H9 (cell line): ENCODE results near the gene TNNT1. TPM values are rescaled to one million over a fixed set of nuclear protein-coding genes. Genes with fewer than 3 reads are reported as not detected.

ENCODE experiments used
- DNase-seq: peaks from one replicate; pipeline ENCODE4 v3.0.0-alpha.2; 2017
- H2AFZ ChIP-seq: one replicate; pipeline ENCODE4 v1.6.1; 2013; ENCODE audit warnings: mild to moderate bottlenecking, low read length, control low read depth, moderate library complexity
- H2AK5ac ChIP-seq: 2 replicates; pipeline ENCODE4 v1.6.1; 2013; ENCODE audit warnings: low read length, control low read depth, mixed read lengths; ENCODE audit not compliant: insufficient read length
- H2BK120ac ChIP-seq: one replicate; pipeline ENCODE4 v1.6.1; 2013; ENCODE audit warnings: low read depth, mild to moderate bottlenecking, low read length, control low read depth, inconsistent platforms; ENCODE audit not compliant: poor library complexity, severe bottlenecking
- H2BK12ac ChIP-seq: 2 replicates; pipeline ENCODE4 v1.6.1; 2013; ENCODE audit warnings: low read length, control low read depth, mixed read lengths, low read depth; ENCODE audit not compliant: insufficient read length
- H2BK15ac ChIP-seq: 2 replicates; pipeline ENCODE4 v1.6.1; 2013; ENCODE audit warnings: low read depth, low read length, control low read depth
- H2BK20ac ChIP-seq: one replicate; pipeline ENCODE4 v1.6.1; 2013; ENCODE audit warnings: low read depth, mild to moderate bottlenecking, low read length, control low read depth, inconsistent platforms; ENCODE audit not compliant: poor library complexity, severe bottlenecking
- H2BK5ac ChIP-seq: 2 replicates; pipeline ENCODE4 v1.6.1; 2013; ENCODE audit warnings: low read length, control low read depth, mixed read lengths; ENCODE audit not compliant: insufficient read length
- H3K14ac ChIP-seq: 2 replicates; pipeline ENCODE4 v1.6.1; 2013; ENCODE audit warnings: low read length, control low read depth; ENCODE audit not compliant: insufficient read depth
- H3K18ac ChIP-seq: 2 replicates; pipeline ENCODE4 v1.6.1; 2013; ENCODE audit warnings: low read depth, mild to moderate bottlenecking, mixed read lengths, low read length, control low read depth; ENCODE audit not compliant: insufficient read length
- H3K23ac ChIP-seq: 2 replicates; pipeline ENCODE4 v1.6.1; 2013; ENCODE audit warnings: low read length, control low read depth, mixed read lengths, low read depth; ENCODE audit not compliant: insufficient read length
- H3K23me2 ChIP-seq: 2 replicates; pipeline ENCODE4 v1.6.1; 2013; ENCODE audit warnings: low read depth, mild to moderate bottlenecking, mixed read lengths, low read length, control low read depth; ENCODE audit not compliant: insufficient read length, poor library complexity, severe bottlenecking
- H3K27ac ChIP-seq: 2 replicates; pipeline ENCODE4 v1.5.1; 2013; ENCODE audit warnings: low read length, control low read depth, mixed read lengths, low read depth; ENCODE audit not compliant: insufficient read length
- H3K27me3 ChIP-seq: 2 replicates; pipeline ENCODE4 v1.6.1; 2013; ENCODE audit warnings: low read length, control low read depth, inconsistent platforms; ENCODE audit not compliant: insufficient read depth
- H3K4ac ChIP-seq: 2 replicates; pipeline ENCODE4 v1.6.1; 2013; ENCODE audit warnings: low read depth, mild to moderate bottlenecking, control low read depth, inconsistent platforms, low read length, moderate library complexity
- H3K4me1 ChIP-seq: 2 replicates; pipeline ENCODE4 v1.6.1; 2013; ENCODE audit warnings: low read length, control low read depth, inconsistent platforms; ENCODE audit not compliant: insufficient read depth
- H3K4me2 ChIP-seq: 2 replicates; pipeline ENCODE4 v1.6.1; 2013; ENCODE audit warnings: low read length, control low read depth, mixed read lengths; ENCODE audit not compliant: insufficient read length, insufficient read depth
- H3K56ac ChIP-seq: 2 replicates; pipeline ENCODE4 v1.6.1; 2013; ENCODE audit warnings: low read depth, mild to moderate bottlenecking, mixed read lengths, low read length, control low read depth; ENCODE audit not compliant: insufficient read length
- H3K79me1 ChIP-seq: 2 replicates; pipeline ENCODE4 v1.6.1; 2013; ENCODE audit warnings: low read depth, mild to moderate bottlenecking, moderate library complexity, low read length, control low read depth, inconsistent platforms; ENCODE audit not compliant: insufficient read depth, poor library complexity, severe bottlenecking
- H3K79me2 ChIP-seq: 2 replicates; pipeline ENCODE4 v1.6.1; 2013; ENCODE audit warnings: low read length, control low read depth, inconsistent platforms; ENCODE audit not compliant: insufficient read depth
- H3K9ac ChIP-seq: 2 replicates; pipeline ENCODE4 v1.6.1; 2013; ENCODE audit warnings: low read length, control low read depth, mixed read lengths; ENCODE audit not compliant: insufficient read length; ENCODE audit errors: extremely low read depth
- H3K9me3 ChIP-seq: one replicate; pipeline ENCODE4 v1.6.1; 2013; ENCODE audit warnings: low read depth, low read length, inconsistent platforms; ENCODE audit not compliant: control insufficient read depth
- H3T11ph ChIP-seq: one replicate; pipeline ENCODE4 v1.6.1; 2013; ENCODE audit warnings: mild to moderate bottlenecking, low read length, control low read depth, inconsistent platforms
- H4K20me1 ChIP-seq: one replicate; pipeline ENCODE4 v1.6.1; 2013; ENCODE audit not compliant: control insufficient read depth, insufficient read length, insufficient read depth
- H4K5ac ChIP-seq: 2 replicates; pipeline ENCODE4 v1.6.1; 2013; ENCODE audit warnings: low read depth, mild to moderate bottlenecking, mixed read lengths, low read length, control low read depth; ENCODE audit not compliant: insufficient read length
- H4K8ac ChIP-seq: replicated peaks from 2 replicates; pipeline ENCODE4 v1.6.1; 2013; ENCODE audit warnings: low read length, control low read depth, mixed read lengths, low read depth; ENCODE audit not compliant: insufficient read length
- H4K91ac ChIP-seq: 2 replicates; pipeline ENCODE4 v1.6.1; 2013; ENCODE audit warnings: low read depth, mild to moderate bottlenecking, moderate library complexity, mixed read lengths, low read length, control low read depth; ENCODE audit not compliant: insufficient read length
- H3K27ac Mint-ChIP-seq, 3 experiments: 2 replicates in 2 of 3; 3 replicates in 1 of 3; pipeline ENCODE4 v1.8.0; 2020 to 2021; ENCODE audit warnings: mixed read lengths in 3 of 3, mild to moderate bottlenecking in 1 of 3, moderate library complexity in 1 of 3
- H3K27me3 Mint-ChIP-seq: 2 replicates; pipeline ENCODE4 v1.8.0; 2021; ENCODE audit warnings: low read depth, mild to moderate bottlenecking, moderate library complexity, mixed read lengths
- H3K36me3 Mint-ChIP-seq, 3 experiments: 2 replicates in 2 of 3; 3 replicates in 1 of 3; pipeline ENCODE4 v1.8.0; 2020 to 2021; ENCODE audit warnings: low read depth in 3 of 3, mixed read lengths in 3 of 3; ENCODE audit not compliant: insufficient read depth in 1 of 3
- H3K4me1 Mint-ChIP-seq, 2 experiments: 2 replicates each; pipeline ENCODE4 v1.8.0; 2020; ENCODE audit warnings: mixed read lengths in 2 of 2
- H3K4me3 Mint-ChIP-seq, 2 experiments: 2 replicates in 1 of 2; 3 replicates in 1 of 2; pipeline ENCODE4 v1.8.0; 2020 to 2021; ENCODE audit warnings: mild to moderate bottlenecking in 2 of 2, mixed read lengths in 2 of 2, moderate library complexity in 1 of 2
- H3K9me3 Mint-ChIP-seq, 2 experiments: 2 replicates in 1 of 2; 3 replicates in 1 of 2; pipeline ENCODE4 v1.8.0; 2020; ENCODE audit warnings: mild to moderate bottlenecking in 2 of 2, mixed read lengths in 2 of 2, moderate library complexity in 1 of 2
- CTCF ChIP-seq: fragments of 200-600 bp; sonication (generic); conservative IDR thresholded peaks from 3 replicates; pipeline ENCODE4 v1.8.0; 2021; ENCODE audit warnings: antibody characterized with exemption, mild to moderate bottlenecking
- WGBS: extraction: QIAGEN DNeasy Blood & Tissue Kit; methylation state at CpG from one replicate; pipeline ENCODE4 v1.1.7; 2013; ENCODE audit warnings: missing lambda C conversion rate, low lambda C conversion rate, mixed read lengths; ENCODE audit not compliant: insufficient read length; ENCODE audit errors: extremely low coverage; 5-methylcytosine and 5-hydroxymethylcytosine counted together
- total RNA-seq: library from RNA; stranded (reverse); gene quantifications from 2 replicates; pipeline ENCODE4 v1.2.1, GENCODE V29; 2021

TNNT1 gene
- total RNA-seq, 1 experiment from 2014 or later: 127 TPM

DNA sequence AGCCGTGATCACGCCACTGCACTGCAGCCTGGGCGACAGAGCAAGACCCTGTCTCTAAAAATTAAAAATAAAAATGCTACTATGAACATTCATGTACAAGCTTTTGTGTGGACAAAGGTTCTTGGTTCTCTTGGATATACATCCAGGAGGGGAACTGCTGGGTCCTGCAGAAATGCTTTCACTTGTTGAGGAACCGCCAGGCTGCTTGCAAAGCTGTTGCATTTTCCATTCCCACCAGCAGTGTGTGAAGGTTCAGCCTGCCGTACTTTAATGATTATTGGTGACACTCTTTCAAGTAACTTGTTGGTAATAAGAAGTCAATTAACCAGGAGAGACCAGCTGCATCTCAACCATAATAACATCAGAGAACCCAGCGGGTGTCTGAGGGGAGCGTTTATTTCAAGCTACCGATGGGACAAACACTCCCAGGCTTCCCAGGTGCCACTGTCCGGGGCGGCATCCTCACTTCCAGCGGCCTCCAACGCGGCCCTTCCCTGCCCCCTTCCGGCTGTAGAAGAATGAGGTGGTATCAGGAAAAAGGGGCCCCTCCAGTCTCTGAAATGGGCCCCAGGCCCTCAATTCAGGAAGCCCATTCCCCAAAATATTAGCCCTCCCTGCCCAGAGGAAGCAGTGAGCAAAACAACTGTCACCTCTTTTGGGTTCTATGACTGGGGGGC is 16.4 kb downstream of the TNNT1 start:
- no peak overlapping the region for H4K5ac ChIP-seq
- no peaks in the 10 kb centered on the region for H4K20me1 ChIP-seq
- H4K8ac ChIP-seq: no peak overlapping the region
- no peak overlapping the region for H2BK12ac ChIP-seq
- no peak overlapping the region for H3K4me2 ChIP-seq
- H3K56ac ChIP-seq: no peak overlapping the region
- DNase-seq: no peak
- no peak overlapping the region for H2BK120ac ChIP-seq
- no peak overlapping the region for H3K27ac ChIP-seq
- H3K4ac ChIP-seq: no peak overlapping the region
- peaks cover 8 to 43% (median 24%) of the 10 kb centered on the region in 3 experiments for H3K36me3 Mint-ChIP-seq
- no peak overlapping the region for H3T11ph ChIP-seq
- H3K9me3 Mint-ChIP-seq: no peaks in the 10 kb centered on the region
- no CpG with 5 or more reads among the region's 14 CpGs for WGBS
- no peaks in the 10 kb centered on the region for H3K23me2 ChIP-seq
- no peak overlapping the region; the same call in 1 of the 2 replicates for H2BK15ac ChIP-seq
- peak; percentile 36; the same call in 2 of the 3 replicates for TF ChIP-seq CTCF
- no peak overlapping the region for H3K9ac ChIP-seq
- no peak overlapping the region for H3K23ac ChIP-seq
- no peak overlapping the region for H3K14ac ChIP-seq
- no peaks in the 10 kb centered on the region for H3K4me1 ChIP-seq
- H3K4me1 Mint-ChIP-seq: peaks cover 13 to 32% of the 10 kb centered on the region in 2 experiments
- H2AK5ac ChIP-seq: no peak overlapping the region
- H3K18ac ChIP-seq: no peak overlapping the region
- H3K79me2 ChIP-seq: no peaks in the 10 kb centered on the region
- no peaks in the 10 kb centered on the region for H3K79me1 ChIP-seq
- H3K9me3 ChIP-seq: no peaks in the 10 kb centered on the region
- H3K27ac Mint-ChIP-seq: peak overlapping the region in 1 of 3 experiments; percentile 91; a peak in 2 of 7 replicates
- no peak overlapping the region for H4K91ac ChIP-seq
- no peaks in the 10 kb centered on the region for H3K27me3 ChIP-seq
- no peak overlapping the region for H2AFZ ChIP-seq
- no peak overlapping the region for H2BK5ac ChIP-seq
- H3K4me3 Mint-ChIP-seq: no peak overlapping the region
- H3K27me3 Mint-ChIP-seq: no peaks in the 10 kb centered on the region
- H2BK20ac ChIP-seq: no peak overlapping the region
